Adrenal gland (tissue), 12 donors: ENCODE results near the gene RYR3. TPM values are rescaled to one million over a fixed set of nuclear protein-coding genes. Genes with fewer than 3 reads are reported as not detected.

Experiments
- DNase-seq, 7 donors: peaks; one replicate each; pipeline ENCODE4 v3.0.0-alpha.2; 2019 to 2020
- H3K27ac ChIP-seq, 5 donors: fragments of 200-600 bp; sonication (generic) in 4 of 5; 1 replicate in 3 of 5; 2 replicates in 2 of 5; pipeline versions ENCODE4 v1.5.1 to v1.8.0; 2016 to 2020; ENCODE audit warnings: mild to moderate bottlenecking in 1 of 5
- H3K27me3 ChIP-seq: fragments of 200-600 bp; 2 replicates; pipeline ENCODE4 v1.8.0; 2021
- H3K36me3 ChIP-seq, 2 donors: fragments of 200-600 bp; replicated peaks in 1 of 2; 1 replicate in 1 of 2; 2 replicates in 1 of 2; pipeline versions ENCODE4 v1.5.1 to v1.8.0; 2018 to 2022
- H3K4me1 ChIP-seq, 2 donors: fragments of 200-600 bp; replicated peaks in 1 of 2; 1 replicate in 1 of 2; 2 replicates in 1 of 2; pipeline versions ENCODE4 v1.5.1 to v1.8.0; 2018 to 2021
- H3K4me3 ChIP-seq, 4 donors: fragments of 200-600 bp; sonication (generic) in 3 of 4; one replicate each; pipeline ENCODE4 v1.5.1; 2016 to 2018
- H3K9me3 ChIP-seq, 3 donors: fragments of 200-600 bp; sonication (generic) in 1 of 3; replicated peaks in 1 of 3; 1 replicate in 2 of 3; 2 replicates in 1 of 3; pipeline versions ENCODE4 v1.5.1 to v1.8.0; 2016 to 2021
- CTCF ChIP-seq, 6 experiments: fragments of 450-650 bp in 4 of 6; fragments of 200-600 bp in 2 of 6; sonication (generic) in 1 of 6; IDR thresholded peaks; 1 replicate in 5 of 6; 2 replicates in 1 of 6; pipeline versions ENCODE4 v1.5.1 to v1.8.0; 2016 to 2021; ENCODE audit warnings: antibody characterized with exemption in 6 of 6, mild to moderate bottlenecking in 2 of 6, moderate library complexity in 1 of 6
- POLR2A ChIP-seq, 2 donors: fragments of 450-650 bp; IDR thresholded peaks; one replicate each; pipeline ENCODE4 v1.6.1; 2017; ENCODE audit warnings: antibody characterized with exemption in 2 of 2, mild to moderate bottlenecking in 2 of 2, moderate library complexity in 1 of 2
- WGBS, 4 donors: extraction: QIAGEN DNeasy Blood & Tissue Kit in 2 of 4; methylation state at CpG; one replicate each; pipeline versions ENCODE4 v1.1.5 to v1.1.7; 2013 to 2017; 5-methylcytosine and 5-hydroxymethylcytosine counted together
- intact Hi-C, 2 donors: fragments of 100-400 bp; cut with DNase I; formaldehyde crosslinking; loops; one replicate each; pipeline versions ENCODE4 v1.14.1 to v1.15.0; 2022 to 2023
- polyA plus RNA-seq, 3 donors: library from polyadenylated mRNA; stranded (reverse); fragments of 200-250 nt in 2 of 3; fragments of 350-450 nt in 1 of 3; fragmentation: Illumina TruSeq in 1 of 3; extraction: RNeasy Lipid Tissue Mini Kit (QIAGEN cat#74804) in 1 of 3; gene quantifications; one replicate each; pipeline ENCODE4 v1.2.3, GENCODE V29; 2013 to 2014
- total RNA-seq, 9 donors: library from RNA; depleted of rRNA in 4 of 9; stranded (reverse); fragments of >200 nt in 4 of 9; fragments of 120-200 nt in 1 of 9; fragmentation: NEBNext Ultra II Directional in 1 of 9; extraction: Animal tissue kit (Norgen Biotek cat#: 25700) in 1 of 9; gene quantifications; one replicate each; pipeline versions ENCODE4 v1.1.0 to v1.2.4, GENCODE V29; 2013 to 2023
- donor health status: healthy with polysubstance abuse.
- donor health status: Bipolar disorder and iron deficiency.
- donor health status: DM: yes; HTN: yes; CAD: no.
- donor health status: DM: no; HTN: no; CAD: no.
- donor health status: DM: no; HTN: no; CAD: no.
- donor health status: DM: yes; HTN: yes; CAD: no.

RYR3 gene
- total and polyA plus RNA-seq, 12 donors = 0.32 to 60.7 (median 3.4) TPM

- no peaks in the 10 kb centered on the region for H3K9me3 ChIP-seq
- intact Hi-C loops = no loop called here
- H3K27me3 ChIP-seq = no peaks in the 10 kb centered on the region
- TF ChIP-seq POLR2A (IDR thresholded peaks at IDR 0.05) = no peak
- H3K4me3 ChIP-seq = no peak overlapping the region
- no peaks in the 10 kb centered on the region for H3K36me3 ChIP-seq
- H3K27ac ChIP-seq = no peak overlapping the region
- no peaks in the 10 kb centered on the region for H3K4me1 ChIP-seq
- 76 to 93% (median 85%) methylated on average over 2 of the region's 2 CpGs for WGBS, 4 donors
- no peak for DNase-seq
These were observed 486.9 kb downstream of the RYR3 start for GRCh38 chr15:33797651-33798050.

GRCh38 chr15:33801954-33802353 is 491.2 kb downstream of the RYR3 start:
- TF ChIP-seq CTCF (IDR thresholded peaks at IDR 0.05) = no peak
- intact Hi-C loops = no loop called here
- H3K9me3 ChIP-seq = no peaks in the 10 kb centered on the region
- no peaks in the 10 kb centered on the region for H3K27me3 ChIP-seq
- H3K4me3 ChIP-seq = no peak overlapping the region
- WGBS, 4 donors = 28 to 61% (median 46%) methylated on average over 2 of the region's 2 CpGs
- DNase-seq = no peak
- no peak overlapping the region for H3K27ac ChIP-seq
- H3K4me1 ChIP-seq = no peaks in the 10 kb centered on the region
- H3K36me3 ChIP-seq = no peaks in the 10 kb centered on the region

GRCh38 chr15:33807665-33808064 is 496.9 kb downstream of the RYR3 start:
- Histone ChIP-seq H3K27me3 (no peaks in the 10 kb centered on the region), H3K36me3 (no peaks in the 10 kb centered on the region), H3K27ac (no peak overlapping the region), H3K4me1 (no peaks in the 10 kb centered on the region), H3K4me3 (no peak overlapping the region), H3K9me3 (no peaks in the 10 kb centered on the region)
- no peak for TF ChIP-seq CTCF (IDR thresholded peaks at IDR 0.05)
- TF ChIP-seq POLR2A (IDR thresholded peaks at IDR 0.05) = no peak
- intact Hi-C loops = no loop called here
- WGBS, 4 donors = 80 to 98% (median 84%) methylated on average over 5 of the region's 5 CpGs
- no peak for DNase-seq

GRCh38 chr15:33808720-33809457 is 498.1 kb downstream of the RYR3 start:
- Histone ChIP-seq H3K4me3 (no peak overlapping the region), H3K27me3 (no peaks in the 10 kb centered on the region), H3K27ac (no peak overlapping the region), H3K9me3 (no peaks in the 10 kb centered on the region), H3K4me1 (no peaks in the 10 kb centered on the region), H3K36me3 (no peaks in the 10 kb centered on the region)
- WGBS, 4 donors = 86 to 91% (median 87%) methylated on average over 10 of the region's 10 CpGs
- DNase-seq = no peak
- intact Hi-C loops = no loop called here
- no peak for TF ChIP-seq POLR2A (IDR thresholded peaks at IDR 0.05)
- no peak for TF ChIP-seq CTCF (IDR thresholded peaks at IDR 0.05)

- Histone ChIP-seq H3K4me3 (no peak overlapping the region), H3K36me3 (no peaks in the 10 kb centered on the region), H3K27me3 (no peaks in the 10 kb centered on the region), H3K4me1 (no peaks in the 10 kb centered on the region), H3K27ac (no peak overlapping the region), H3K9me3 (no peaks in the 10 kb centered on the region)
- TF ChIP-seq CTCF (IDR thresholded peaks at IDR 0.05) = no peak
- no peak for TF ChIP-seq POLR2A (IDR thresholded peaks at IDR 0.05)
- no peak for DNase-seq
- intact Hi-C loops = no loop called here
- 87 to 91% (median 90%) methylated on average over 10 of the region's 10 CpGs for WGBS, 4 donors
These were observed 499.4 kb downstream of the RYR3 start for GRCh38 chr15:33810073-33810595.
